ENCODE results near the gene ZFP36L1.

ZFP36L1 gene

DNA sequence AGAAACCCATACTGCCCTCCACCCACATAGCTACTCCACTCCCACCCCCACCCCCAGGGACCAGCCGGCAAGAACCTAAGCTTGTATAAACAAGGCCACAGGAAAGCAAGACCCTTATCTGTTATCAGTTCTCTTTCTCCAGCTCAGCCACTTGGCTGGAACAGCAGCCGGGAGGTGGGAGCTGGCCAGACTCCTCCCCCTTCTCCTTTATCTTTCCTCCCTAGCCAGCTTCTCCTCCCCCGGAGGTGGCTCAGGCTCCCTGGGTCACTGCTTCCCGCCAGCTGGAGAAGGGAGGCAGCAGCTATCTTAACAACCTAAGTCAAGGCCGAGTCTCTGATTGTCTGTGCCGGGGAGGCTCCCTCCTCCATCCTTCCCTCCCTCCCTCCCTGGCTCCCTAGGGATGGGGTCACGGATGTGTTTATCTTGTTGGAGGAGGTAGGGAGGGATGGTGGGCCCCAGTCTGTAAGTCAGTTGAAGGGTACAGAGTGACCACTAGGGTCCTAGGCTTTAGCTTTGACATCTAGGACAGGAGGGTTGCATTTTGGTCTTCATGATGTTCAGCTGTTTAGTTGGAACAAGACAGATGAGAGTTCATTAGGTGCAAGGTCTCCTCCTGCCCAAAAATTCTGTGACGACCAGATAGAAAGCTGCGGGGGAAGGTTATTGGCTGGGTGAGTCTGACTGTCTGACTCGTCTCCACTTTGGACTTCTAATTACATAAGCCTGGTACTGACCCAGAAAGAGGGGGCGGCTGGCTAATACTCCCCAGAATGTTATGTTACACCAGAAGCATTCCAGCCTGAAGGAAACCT lies 29.7 kb downstream of the ZFP36L1 start:
- no peak for DNase-seq (ENCODE audit: low read depth, low spot score)

DNA sequence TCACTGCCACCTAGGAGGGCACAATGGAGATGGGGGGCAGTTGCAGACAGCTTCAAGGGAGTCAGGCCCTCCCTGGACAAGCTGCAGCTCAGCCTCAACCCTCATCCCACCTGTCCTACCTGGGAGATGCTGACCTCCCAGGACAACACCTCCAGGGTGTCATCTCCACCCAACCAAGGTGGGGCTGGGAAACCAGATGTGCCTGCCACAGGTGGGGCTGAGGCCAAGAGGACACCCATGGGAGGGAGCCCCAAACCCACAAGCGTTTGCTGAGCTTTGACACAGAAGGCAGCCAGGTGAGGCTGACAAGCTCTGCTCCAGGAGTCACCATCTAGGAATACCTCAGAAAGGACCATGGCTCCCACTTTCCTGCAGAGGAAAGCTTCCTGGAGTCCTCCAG lies 31.5 kb downstream of the ZFP36L1 start:
- DNase-seq (ENCODE audit: low read depth, low spot score), result no peak

DNA sequence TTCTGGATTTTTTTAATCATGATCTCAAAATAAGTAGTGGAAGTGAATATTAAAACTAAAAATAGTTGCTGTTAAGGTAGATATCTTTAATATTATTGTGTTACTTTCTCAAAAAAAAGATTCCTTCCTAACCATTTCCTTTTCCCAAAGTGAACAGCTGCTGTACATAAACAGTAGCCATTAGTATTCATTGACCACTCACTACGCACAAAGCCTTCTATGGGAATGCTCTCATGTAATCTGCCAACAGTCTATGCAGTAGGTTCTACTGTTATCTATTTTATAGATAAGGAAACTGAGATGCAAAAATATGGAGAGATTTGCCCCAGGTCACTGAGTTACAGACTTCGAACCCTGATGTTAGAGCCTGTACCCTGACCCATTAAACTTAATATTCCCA lies 32.1 kb downstream of the ZFP36L1 start:
- no peak for DNase-seq (ENCODE audit: low read depth, low spot score)

DNA sequence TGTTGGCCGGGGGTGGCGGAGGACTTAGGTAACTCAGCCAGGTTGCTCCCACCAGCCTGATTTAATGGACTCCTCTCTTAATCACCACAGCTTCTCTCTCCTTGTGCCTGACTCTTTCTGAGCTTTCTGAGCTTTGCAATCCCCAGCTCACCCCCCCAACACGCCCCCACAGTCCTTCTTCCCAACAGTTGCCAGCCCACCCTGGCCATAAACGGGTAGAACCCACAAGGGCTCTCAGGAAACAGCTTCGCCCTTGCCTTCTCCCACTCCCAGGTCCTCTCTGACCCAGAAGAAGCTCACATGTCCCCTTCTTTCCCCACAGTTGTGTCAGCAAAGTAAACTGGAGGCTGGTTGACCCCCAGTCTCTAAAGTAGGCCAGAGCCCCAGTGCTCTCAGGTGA lies 32.9 kb downstream of the ZFP36L1 start:
- no peak for DNase-seq (ENCODE audit: low read depth, low spot score)

DNA sequence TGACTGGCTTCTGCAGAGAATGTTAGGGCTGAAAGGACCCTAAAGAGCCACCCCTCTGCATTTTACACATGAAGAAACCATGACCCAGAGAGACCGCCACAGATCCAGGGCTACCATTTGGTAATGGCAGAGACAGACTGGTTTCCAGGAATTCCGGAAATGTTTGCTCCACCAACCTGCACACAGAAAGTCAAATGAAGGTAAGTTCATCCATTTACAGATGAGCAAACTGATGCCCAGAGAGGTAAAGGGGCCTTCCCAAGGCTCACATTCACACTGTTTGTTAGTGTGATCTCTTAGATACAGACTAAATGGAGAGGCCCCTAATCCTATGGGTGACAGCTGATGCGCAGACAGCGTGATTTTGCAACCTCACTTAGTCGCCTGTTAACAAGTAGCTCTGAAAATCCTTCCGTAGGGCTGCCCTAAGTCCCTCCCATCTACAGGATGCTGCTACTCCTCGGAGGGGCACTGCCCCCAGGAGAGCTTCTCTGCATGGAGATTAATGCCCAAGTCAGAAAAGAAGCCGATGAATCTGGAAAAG lies 33.8 kb downstream of the ZFP36L1 start:
- DNase-seq (ENCODE audit: low read depth, low spot score), result no peak

DNA sequence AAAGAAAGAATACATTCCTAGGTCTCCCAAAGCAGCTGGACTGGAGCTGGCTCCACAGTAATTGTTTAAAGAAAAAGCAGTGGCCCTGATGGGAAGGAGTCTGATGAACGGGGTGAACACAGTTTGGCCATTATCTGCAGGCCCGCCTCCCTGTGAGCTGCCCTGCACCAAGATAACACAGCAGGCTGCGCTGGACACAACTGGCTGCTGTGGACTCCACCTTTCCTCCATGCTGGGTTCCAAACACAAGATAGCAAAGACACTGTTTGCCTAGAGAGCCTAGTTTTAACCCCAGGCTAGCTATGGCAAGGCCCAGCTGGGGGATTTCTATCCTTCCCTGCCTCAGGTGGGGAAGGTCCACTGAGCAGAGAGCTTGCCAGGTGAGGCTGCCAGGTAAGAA lies 34.6 kb downstream of the ZFP36L1 start:
- no peak for DNase-seq (ENCODE audit: low read depth, low spot score)

DNA sequence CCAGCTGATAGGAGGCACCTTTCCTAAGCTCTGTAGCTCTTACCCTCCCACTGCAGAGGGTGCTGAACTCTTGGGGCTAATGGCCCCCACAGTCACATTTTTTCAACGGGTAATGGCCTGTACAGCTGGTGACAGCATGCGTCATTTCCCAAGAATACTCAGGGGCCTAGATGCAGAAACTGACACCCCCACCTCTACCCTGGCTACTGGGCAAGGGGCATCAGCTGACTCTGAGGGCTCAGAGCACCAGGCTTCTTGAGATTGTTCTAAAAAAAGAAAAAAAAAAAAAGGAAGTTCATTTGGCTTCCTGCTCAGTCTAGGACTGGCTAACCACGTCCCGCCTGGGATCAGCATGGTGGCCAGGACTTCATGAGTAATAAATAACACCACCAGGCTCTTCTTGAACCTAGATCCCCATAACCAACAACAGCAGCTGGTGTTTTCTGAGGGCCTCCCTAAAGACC lies 35.2 kb downstream of the ZFP36L1 start:
- no peak for DNase-seq (ENCODE audit: low read depth, low spot score)

DNA sequence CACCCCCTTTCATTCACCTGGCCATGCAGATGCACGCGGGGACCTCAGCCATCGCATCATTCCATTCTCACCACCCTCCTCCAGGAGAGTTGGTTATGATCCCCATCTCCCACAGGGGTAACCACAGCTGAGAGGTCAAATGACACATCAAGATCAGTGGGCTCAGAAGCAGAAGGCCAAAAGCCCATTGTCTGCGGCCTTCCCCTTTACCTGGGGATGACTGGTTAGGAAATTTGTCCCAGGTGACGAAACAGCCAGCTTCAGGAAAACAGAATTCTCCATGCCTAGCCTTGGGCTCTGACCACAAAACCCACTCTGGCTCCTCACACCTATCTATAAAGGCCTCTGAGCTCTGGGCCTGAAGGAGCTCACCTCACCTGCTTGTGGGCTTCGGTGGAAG lies 36.1 kb downstream of the ZFP36L1 start:
- DNase-seq (ENCODE audit: low read depth, low spot score), result no peak

DNA sequence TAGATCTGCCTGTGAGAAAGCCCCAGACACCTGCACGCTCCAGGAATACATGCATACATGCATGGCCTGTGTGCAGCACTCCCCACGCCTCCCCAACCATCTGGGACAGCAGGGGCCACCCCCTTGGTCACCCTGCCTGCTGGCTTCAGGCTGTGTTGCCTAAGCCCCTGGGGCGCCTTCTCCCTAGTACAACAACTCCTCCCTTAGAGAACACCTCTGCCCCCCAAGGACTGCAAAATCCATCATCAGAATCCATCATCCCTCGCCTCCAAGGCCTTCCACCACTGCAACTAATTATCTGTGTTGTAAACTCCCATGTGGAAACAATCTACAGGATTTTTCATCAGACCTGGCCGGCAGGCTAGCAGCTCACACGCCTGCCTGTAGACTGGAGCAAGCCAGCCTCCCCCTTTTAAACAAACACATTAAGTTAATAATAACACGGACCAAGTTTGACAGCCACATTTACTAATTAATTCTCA lies 36.8 kb downstream of the ZFP36L1 start:
- no peak for DNase-seq (ENCODE audit: low read depth, low spot score)

DNA sequence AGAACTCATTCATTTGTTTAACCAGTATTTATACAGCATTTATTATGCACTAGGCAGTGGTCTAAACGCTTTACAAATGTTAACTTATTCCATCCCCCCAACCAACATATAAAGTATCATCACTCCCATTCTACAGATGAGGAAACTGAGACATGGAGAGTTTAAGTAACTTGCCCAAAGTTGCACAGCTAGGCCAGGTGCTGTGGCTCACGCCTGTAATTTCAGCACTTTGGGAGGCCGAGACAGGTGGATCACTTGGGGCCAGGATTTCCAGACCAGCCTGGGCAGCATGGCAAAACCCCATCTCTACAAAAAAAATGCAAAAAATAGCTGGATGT lies 37.9 kb downstream of the ZFP36L1 start:
- no peak for DNase-seq (ENCODE audit: low read depth, low spot score)

DNA sequence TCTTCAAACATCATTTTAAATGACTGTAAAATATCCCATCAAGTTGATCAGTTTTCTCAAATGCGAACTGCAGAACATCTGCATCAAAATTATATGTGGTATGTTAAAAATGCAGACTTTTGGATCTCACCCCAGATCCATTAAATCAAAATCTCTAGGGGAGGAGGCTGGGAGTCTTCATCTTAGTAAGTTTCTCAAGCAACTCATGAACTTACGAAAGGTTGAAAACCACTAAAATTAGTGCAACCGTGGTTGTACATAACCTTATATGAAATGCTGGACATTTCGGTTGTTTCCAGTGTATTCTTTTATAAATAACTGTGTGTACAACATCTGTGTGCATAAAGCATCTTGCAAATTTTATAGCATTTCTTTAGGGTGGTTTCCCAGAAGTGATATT lies 39.2 kb downstream of the ZFP36L1 start:
- DNase-seq (ENCODE audit: low read depth, low spot score), result no peak

DNA sequence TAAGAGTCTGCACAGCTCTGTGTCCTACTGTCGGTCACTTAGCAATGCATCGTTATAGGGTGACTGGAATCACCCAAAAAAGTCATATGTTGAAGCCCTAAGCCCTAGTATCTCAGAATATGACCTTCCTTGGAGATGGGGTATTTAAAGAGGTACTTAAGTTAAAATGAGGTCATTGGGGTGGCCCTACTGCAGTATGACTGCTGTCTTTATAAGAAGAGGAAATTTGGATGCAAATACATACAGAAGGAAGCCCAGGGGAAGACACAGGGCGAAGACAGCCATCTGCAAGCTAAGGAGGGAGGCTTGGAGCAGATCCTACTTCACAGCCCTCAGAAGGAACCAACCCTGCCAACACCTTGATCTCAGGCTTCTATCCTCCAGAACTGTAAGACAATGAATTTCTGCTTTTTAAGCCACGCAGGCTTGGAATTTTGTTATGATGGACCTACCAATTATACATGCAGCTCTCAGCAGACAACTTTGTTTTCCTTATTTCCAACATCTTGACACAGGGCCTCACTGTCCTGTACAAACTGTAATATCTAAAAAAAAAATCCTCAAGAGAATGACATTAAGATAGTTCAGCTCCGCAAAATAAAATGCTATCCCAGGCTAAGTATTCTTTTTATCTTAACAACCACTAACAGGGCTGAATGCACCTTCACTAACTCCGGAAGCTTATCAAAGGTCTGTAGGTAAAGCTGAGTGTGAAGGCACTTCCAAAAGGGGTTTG lies 40.4 kb downstream of the ZFP36L1 start:
- DNase-seq (ENCODE audit: low read depth, low spot score), result no peak

DNA sequence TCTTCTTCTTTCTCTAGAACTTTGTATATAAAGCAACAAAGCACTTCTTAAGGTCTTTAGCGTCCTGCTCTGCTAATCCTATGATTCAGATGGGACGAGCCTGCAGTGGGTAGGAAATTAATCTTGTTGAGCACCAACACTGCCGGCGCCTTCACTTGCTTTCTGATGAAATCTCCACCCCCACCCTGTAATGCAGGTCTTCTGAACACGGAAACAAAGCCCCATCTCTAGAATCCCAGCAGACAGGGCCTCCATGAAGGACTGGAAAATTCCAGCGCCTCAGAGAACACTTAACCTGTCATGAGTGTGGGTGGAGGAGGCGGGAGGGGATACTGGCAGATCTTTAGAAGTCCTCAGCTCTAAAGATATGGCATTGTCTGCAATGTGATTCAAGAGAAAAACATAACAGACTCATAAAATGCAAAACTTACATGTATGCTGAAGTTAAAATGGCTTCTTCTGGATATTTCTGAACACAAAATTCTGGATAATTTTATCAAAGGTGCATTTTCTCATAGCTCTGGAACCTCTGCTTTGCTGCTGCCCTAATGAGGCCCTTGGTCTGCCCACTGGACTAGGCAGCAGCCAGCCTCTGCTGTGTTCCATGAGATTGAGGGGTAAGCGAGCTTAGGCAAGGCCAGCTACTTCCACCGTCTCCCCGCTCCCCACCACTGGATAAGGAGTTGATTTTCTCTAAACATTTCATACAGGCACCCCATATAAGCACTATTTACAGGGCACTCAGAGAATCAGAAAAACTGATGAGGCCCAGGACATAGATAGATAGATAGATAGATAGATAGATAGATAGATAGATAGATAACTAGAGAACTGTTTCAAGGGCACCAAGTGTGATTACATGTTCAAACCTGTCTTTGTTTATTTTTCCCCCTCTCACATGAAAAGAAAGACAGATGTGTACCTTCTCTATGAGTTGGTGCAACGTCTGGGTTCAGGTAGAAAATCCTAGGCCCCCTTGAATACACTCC lies 43.1 kb downstream of the ZFP36L1 start:
- no peak for DNase-seq (ENCODE audit: low read depth, low spot score)

DNA sequence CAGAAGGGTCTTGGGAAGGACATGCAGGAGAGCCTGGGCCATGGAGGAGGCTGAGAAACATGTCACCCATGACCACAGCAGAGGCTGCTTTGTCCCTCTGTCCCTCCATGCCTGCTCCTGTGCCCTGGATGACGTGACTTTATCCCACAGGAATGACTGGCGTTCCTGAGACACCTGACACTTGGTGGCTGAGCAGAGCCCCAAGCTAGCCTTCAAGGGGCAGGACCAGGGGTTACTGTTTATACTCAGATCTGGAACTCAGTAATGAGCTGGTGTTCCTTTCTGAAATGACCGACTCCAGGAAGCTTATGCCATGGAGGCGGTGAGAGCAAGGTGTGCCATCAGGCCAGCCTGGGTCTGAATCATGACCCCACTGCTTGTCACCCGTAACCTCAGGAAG lies 44.2 kb downstream of the ZFP36L1 start:
- DNase-seq (ENCODE audit: low read depth, low spot score), result no peak

DNA sequence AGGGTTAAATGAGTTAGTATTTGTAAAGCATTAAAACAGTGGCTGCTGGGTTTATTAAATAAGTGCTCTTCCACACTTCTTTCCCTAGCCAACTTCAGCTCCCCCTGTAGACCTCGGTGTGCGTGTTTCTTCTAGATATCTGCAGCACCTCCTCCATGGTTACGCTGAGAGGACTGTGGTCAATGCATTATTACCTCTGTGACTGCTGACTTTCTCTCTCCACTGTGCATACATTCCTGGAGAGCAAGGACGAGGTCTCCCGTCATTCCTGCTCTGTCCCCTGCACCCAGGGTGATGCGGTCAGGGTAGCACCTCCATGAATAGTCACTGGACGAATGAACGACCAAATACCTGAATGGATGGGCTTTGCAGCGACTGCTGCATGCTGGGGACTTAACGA lies 44.6 kb downstream of the ZFP36L1 start:
- DNase-seq (ENCODE audit: low read depth, low spot score), result no peak

DNA sequence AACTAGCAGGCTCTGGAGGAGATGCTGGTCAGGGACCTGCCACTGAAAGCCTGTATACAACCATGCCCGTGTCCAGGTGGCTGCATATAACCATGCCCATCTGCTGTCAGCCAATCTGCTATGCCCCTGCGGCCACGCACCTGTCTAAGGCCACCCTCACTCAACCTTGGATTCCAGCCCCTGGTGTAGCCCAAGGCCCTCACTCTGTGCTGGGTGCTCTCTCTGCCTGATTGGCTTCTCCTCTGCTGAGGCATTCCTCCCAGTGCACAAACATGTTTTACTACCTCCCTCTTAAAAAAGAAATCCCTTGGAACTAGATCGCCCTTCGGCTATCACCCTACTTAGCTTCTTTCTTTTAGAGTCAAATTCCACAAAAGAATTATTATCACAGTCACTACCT lies 45.5 kb downstream of the ZFP36L1 start:
- DNase-seq (ENCODE audit: low read depth, low spot score), result no peak

DNA sequence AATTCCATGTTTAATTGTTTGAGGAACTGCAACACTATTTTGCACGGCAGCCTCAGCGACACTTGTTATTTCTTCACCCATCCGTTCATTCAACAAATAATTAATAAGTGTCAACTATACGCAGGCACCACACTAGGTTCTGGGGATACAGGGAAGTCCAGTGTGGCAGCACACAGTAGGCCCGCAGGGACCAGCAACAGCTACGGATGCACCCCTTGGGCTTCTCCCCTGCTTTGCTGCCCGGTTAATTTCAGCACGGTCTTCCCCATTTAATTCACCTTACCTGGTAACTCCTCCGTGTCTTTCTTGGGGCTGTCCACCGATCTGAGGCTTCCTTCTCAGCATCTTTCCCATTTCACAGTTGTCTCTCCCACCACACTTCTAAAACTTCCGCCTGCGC lies 48.3 kb downstream of the ZFP36L1 start:
- DNase-seq (ENCODE audit: low read depth, low spot score), result no peak

DNA sequence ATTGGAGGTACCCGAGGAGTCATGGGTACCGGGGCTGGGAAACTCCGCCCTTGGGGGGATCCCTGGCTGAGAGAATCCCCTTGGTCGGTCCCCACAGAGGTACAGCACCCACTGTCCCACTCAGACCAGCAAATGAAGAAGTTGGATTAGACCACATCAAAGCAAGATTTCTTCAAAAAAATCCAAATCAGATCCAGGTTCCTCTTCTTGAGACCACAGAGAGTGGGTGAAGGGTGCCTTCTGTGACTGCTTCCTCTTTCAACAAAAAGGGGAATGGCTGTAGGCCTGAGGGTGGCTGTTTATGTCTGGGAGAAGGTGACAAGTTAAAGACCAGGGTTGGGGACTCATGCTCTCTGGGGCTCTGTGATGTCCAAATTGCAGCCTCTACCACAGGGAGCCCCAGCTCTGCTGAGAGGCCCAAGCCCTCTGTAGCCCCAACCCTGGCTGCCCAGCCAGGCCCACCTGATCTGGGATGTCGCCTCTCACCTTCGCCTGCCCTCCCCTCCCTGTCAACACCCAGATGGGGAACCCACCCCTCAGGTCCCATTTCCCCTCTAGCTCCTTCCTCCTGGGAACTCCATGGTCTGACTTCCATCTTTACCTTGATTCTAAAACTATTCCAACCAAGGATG lies 50.9 kb downstream of the ZFP36L1 start:
- DNase-seq (ENCODE audit: low read depth, low spot score), result no peak

DNA sequence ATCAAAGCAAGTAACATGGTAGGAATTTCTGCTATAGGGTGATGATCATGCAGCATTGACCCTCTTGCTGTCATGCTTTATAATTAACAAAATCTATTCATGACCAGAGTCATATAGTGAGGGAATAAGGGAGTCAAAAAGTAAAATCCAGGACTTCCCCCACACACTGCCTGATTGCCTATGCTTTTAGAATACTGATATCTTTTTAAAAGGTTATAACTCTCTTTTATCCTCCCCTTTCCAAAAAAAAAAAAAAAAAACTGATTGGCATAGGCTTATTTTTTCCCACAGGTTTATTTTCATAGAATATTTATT lies 51.4 kb downstream of the ZFP36L1 start:
- DNase-seq (ENCODE audit: low read depth, low spot score), result no peak

DNA sequence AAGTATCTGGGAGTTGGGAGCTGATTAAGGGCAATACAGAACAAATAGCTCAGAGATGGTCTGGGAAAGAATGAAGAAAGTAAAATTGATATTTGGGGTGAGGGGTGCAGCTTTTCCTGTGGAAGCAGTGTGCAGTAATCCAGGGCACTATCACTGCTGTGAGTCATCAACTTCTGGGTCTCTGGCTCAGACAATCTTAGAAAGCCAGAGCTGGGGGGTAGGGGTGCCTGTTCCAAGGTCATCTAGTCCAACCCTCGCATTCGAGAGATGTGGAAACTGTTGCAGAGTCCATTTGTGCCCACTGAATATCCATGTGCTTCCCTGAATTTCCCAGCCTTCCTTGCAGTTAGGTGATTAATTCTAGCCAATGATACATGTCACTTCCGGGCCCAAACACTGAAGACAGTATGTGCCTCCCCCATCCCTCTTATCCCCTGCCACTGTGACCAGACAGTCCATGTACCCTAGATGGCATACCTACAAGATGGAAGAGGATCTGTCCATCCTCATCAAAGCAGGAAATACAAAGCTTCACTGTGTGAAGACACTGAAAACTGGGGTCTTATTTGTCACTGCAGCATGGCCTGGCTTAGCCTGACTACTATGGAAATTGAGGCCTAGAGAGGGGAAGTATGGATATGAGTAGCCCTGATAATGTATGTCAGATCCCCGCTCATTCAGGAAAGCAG lies 51.9 kb downstream of the ZFP36L1 start:
- no peak for DNase-seq (ENCODE audit: low read depth, low spot score)

DNA sequence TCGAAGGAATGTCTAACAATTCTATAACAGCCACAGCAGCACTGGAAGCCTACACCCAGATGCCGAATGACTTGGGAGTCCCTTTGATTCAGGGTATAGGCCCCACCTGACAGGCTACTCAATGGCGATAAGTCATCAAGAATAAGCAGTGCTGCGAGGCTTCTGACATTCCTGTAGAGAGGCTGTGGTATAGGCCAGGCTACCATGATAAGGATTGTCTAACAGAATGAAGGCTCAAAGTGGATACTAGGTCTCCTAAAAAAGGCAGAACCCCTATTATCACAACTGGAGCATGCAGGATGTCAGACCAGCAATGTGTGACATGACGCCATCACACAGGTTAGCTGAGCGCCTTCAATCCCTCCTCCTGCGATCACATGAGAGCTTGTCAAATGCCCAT lies 53.2 kb downstream of the ZFP36L1 start:
- DNase-seq (ENCODE audit: low read depth, low spot score), result no peak

Data from brain pericyte (primary cell).